Stimulated activated CD4-positive, alpha-beta T cell treated with anti-CD3 and anti-CD28 coated beads, Interleukin-15, amount 100 ng/mL, for 1 hour (primary cell): ENCODE data around the gene KRTAP10-6.
"Not testable (repeated sequence)": the region's sequence is repeated elsewhere in the genome, so short reads cannot be mapped to it uniquely, and the experiment has no call there.

ENCODE experiments used
- DNase-seq, 2 donors: peaks; one replicate each; pipeline ENCODE4 v3.0.0-alpha.2; 2020; ENCODE audit warnings: low read depth in 1 of 2, low spot score in 1 of 2

KRTAP10-6 gene

GRCh38 chr21:44579833-44580144, 12.5 kb downstream of the KRTAP10-6 start:
- DNase-seq: no peak

- DNase-seq: no peak
Observed at GRCh38 chr21:44579056-44579832, 13.1 kb downstream of the KRTAP10-6 start.

- DNase-seq: no peak
Observed at GRCh38 chr21:44578371-44579055, 13.8 kb downstream of the KRTAP10-6 start.

- no peak for DNase-seq
Observed at GRCh38 chr21:44576025-44576420, 16.3 kb downstream of the KRTAP10-6 start.

- no peak for DNase-seq
Observed at GRCh38 chr21:44575307-44576024, 16.8 kb downstream of the KRTAP10-6 start.

GRCh38 chr21:44574457-44575306, 17.6 kb downstream of the KRTAP10-6 start:
- no peak for DNase-seq

- DNase-seq: not testable (repeated sequence)
Observed at GRCh38 chr21:44573630-44574456, 18.5 kb downstream of the KRTAP10-6 start, which contains the start of gene KRTAP10-4. Gene KRTAP10-4, plus strand, starts transcription at chr21:44573729. Its CDS starts 30 bp downstream, at chr21:44573759.

GRCh38 chr21:44572959-44573583, 19.2 kb downstream of the KRTAP10-6 start:
- no peak for DNase-seq

- no peak for DNase-seq
Observed at GRCh38 chr21:44571844-44572782, 20.2 kb downstream of the KRTAP10-6 start.

- no peak for DNase-seq
Observed at GRCh38 chr21:44571296-44571695, 21.0 kb downstream of the KRTAP10-6 start.

GRCh38 chr21:44569861-44570517, 22.3 kb downstream of the KRTAP10-6 start:
- DNase-seq: no peak

GRCh38 chr21:44568667-44569556, 23.4 kb downstream of the KRTAP10-6 start:
- DNase-seq: no peak

GRCh38 chr21:44568261-44568660, 24.0 kb downstream of the KRTAP10-6 start:
- DNase-seq: no peak

- no peak for DNase-seq
Observed at GRCh38 chr21:44567481-44568171, 24.7 kb downstream of the KRTAP10-6 start.

- DNase-seq: no peak
Observed at GRCh38 chr21:44566403-44566802, 25.9 kb downstream of the KRTAP10-6 start.

- DNase-seq: no peak
Observed at GRCh38 chr21:44564886-44565598, 27.3 kb downstream of the KRTAP10-6 start.
